Stomach smooth muscle (tissue), 2 donors: ENCODE results near the gene PTPN20.

Experiments
- H3K27ac ChIP-seq: one replicate; pipeline ENCODE4 v1.7.0; 2013; ENCODE audit warnings: mild to moderate bottlenecking, low read length, inconsistent platforms
- H3K27me3 ChIP-seq, 2 donors: one replicate each; pipeline ENCODE4 v1.7.0; 2013; ENCODE audit warnings: low read length in 2 of 2; ENCODE audit not compliant: insufficient read depth in 2 of 2, control insufficient read depth in 1 of 2
- H3K36me3 ChIP-seq, 2 donors: one replicate each; pipeline ENCODE4 v1.7.0; 2013; ENCODE audit warnings: low read length in 2 of 2; ENCODE audit not compliant: control insufficient read depth in 2 of 2, insufficient read depth in 2 of 2
- H3K4me1 ChIP-seq: one replicate; pipeline ENCODE4 v1.7.0; 2013; ENCODE audit warnings: low read length; ENCODE audit not compliant: control insufficient read depth, insufficient read depth
- H3K4me3 ChIP-seq, 2 donors: one replicate each; pipeline ENCODE4 v1.7.0; 2013; ENCODE audit warnings: low read length in 2 of 2
- H3K9ac ChIP-seq, 2 donors: one replicate each; pipeline ENCODE4 v1.7.0; 2013; ENCODE audit warnings: low read length in 2 of 2, mild to moderate bottlenecking in 1 of 2
- H3K9me3 ChIP-seq, 2 donors: one replicate each; pipeline ENCODE4 v1.7.0; 2013; ENCODE audit warnings: low read length in 2 of 2; ENCODE audit not compliant: control insufficient read depth in 2 of 2
- donor health status: healthy.
- donor health status: Pancreatic carcinoma.

PTPN20 gene

GRCh38 chr10:47044741-47045140 lies 133.5 kb downstream of the PTPN20 start:
- Histone ChIP-seq H3K36me3 (no peaks in the 10 kb centered on the region), H3K9me3 (no peaks in the 10 kb centered on the region), H3K27me3 (no peaks in the 10 kb centered on the region), H3K9ac (no peak overlapping the region), H3K4me3 (no peak overlapping the region), H3K4me1 (peaks cover 4% of the 10 kb centered on the region), H3K27ac (no peak overlapping the region)

DNA sequence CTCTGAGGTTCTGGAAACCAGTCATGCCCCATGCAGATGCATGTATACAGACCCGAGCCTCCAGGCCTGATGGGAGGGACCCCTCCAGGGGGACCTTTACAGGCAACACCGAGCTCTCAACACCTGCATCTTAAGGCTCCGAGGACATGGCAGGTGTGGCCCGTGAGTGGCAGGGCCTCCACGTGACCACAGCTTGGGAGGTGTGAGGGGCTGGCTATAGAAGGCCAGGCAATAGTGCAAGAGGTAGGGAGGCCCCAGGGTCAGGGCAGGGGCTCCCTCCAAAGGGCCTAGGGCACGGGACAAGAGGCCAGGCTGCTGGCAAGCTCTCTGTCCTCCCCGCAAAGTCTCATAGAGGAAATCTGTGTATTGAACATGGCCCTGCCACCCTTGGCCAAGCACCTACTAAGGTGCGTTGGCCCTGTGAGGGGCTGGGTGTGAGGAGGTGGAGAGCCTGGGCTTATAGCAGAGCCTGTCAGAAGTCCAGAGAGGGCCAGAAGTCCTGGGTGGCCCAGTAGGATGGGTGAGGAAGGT lies 134.2 kb downstream of the PTPN20 start:
- no peaks in the 10 kb centered on the region for H3K27me3 ChIP-seq
- H3K9me3 ChIP-seq, result no peaks in the 10 kb centered on the region
- no peak overlapping the region for H3K27ac ChIP-seq
- no peak overlapping the region for H3K4me3 ChIP-seq
- H3K4me1 ChIP-seq, result peaks cover 7% of the 10 kb centered on the region
- no peak overlapping the region for H3K9ac ChIP-seq
- no peaks in the 10 kb centered on the region for H3K36me3 ChIP-seq

DNA sequence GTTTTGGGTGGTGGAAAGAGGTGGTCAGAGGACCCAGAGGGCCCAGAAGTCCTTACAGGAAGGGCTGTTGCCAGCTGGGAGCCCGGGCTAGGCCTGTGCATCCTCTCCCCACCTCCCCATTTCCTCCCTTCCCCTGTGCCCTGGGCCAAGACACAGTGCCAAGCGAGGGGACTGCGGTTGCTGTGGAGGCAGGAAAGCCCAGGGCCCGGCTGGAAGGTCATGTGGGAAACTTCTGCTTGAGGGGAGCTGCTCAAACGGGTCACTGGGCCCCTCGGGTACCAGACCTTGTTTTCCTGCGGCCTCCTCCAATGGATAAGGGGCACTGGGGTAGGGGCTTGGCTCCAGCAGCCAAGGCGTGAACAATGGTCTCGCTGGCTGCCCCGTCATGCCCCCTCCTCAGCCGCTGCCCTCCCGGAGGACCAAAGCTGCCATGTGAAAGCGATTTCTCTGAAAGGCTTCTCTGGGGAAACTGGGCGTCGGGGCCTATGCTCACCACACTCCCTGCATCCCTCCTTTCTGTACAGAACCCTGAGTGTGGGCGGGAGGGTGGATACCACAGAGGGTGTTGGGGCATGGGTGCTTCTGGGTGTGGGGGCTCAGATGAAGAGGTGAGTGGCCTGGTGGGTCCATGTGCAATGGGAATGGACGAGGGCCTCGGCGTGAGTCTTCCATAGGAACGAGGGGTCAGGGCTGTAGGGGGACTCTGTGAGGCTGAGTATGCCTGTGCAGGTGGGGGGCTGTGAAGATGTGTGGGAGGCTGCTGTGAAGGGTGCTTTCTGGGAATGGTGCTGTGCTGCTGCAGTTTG lies 135.3 kb downstream of the PTPN20 start:
- no peak overlapping the region for H3K4me3 ChIP-seq
- H3K4me1 ChIP-seq, result peaks cover 7% of the 10 kb centered on the region
- H3K27me3 ChIP-seq, result no peaks in the 10 kb centered on the region
- no peaks in the 10 kb centered on the region for H3K36me3 ChIP-seq
- no peaks in the 10 kb centered on the region for H3K9me3 ChIP-seq
- H3K9ac ChIP-seq, result no peak overlapping the region
- H3K27ac ChIP-seq, result no peak overlapping the region

- Histone ChIP-seq H3K9me3 (no peaks in the 10 kb centered on the region), H3K4me1 (peaks cover 7% of the 10 kb centered on the region), H3K4me3 (no peak overlapping the region), H3K27me3 (no peaks in the 10 kb centered on the region), H3K9ac (no peak overlapping the region), H3K27ac (no peak overlapping the region), H3K36me3 (no peaks in the 10 kb centered on the region)
These were observed 135.9 kb downstream of the PTPN20 start for GRCh38 chr10:47047127-47047504.

DNA sequence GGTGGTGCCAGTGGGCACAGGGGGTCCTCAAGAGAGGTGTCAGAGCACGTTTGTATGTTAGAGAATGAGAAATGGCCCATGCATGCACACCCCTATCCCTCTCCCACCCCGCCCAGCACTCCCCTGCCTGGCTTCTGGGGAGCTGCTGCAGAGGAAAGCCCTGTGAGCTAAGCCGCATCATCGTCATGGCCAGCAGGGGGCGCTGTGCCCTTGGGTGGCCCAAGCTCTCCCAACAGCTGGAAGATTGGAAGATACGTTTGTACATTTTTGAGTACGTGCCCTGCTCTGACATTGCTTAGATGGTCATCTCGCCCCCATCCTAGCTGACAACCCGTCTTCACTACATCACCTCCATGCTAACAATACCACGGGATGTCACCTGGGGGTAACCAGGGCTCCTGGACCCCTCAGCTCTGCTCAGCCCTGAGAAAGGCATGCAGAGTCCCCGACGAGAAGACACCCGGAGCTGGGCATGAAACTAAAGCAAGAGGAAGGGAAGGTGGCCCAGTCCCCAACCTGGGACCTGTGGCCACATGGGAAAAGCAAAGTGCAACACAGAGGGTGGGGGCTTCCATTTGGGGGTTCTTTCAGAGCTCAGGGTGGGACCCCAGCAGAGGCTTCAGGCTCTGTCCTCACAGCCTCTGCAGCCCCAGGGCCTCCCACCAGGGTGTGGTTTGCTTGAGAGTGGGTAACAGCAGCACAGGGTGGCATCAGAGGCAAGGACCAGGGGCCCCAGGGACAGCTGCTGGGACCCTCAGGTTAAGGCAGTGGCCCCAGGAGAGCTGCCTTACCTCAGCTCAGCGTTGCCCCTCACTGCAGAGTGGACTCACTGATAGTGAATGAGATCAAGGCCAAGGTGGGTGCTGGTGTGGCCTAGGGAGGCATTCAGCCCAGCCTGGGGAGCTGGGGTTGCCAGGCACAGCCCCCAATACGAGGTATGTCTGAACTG lies 136.6 kb downstream of the PTPN20 start:
- Histone ChIP-seq H3K27ac (no peak overlapping the region), H3K4me1 (peaks cover 7% of the 10 kb centered on the region), H3K4me3 (no peak overlapping the region), H3K9me3 (no peaks in the 10 kb centered on the region), H3K36me3 (no peaks in the 10 kb centered on the region), H3K27me3 (no peaks in the 10 kb centered on the region), H3K9ac (no peak overlapping the region)

DNA sequence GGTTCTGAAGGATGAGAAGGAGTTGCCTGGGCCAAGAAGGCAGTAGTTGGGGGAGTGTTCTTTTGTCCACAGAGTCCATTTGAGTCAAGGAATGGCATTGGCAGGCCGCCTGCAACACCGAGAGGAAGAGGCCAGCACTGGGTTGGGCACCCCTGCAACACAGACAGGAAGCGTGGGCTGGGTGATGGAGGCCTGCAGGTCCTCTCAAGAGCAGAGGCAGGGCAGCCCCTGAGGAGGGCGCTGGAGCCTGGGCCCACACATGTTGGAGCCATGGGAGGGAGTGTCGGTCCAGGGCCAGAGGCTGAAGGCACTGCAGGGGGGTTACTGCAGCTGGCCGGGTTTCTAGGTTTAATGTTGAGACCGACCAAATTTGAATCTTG lies 137.3 kb downstream of the PTPN20 start:
- Histone ChIP-seq H3K9ac (no peak overlapping the region), H3K36me3 (no peaks in the 10 kb centered on the region), H3K9me3 (no peaks in the 10 kb centered on the region), H3K4me1 (peaks cover 7% of the 10 kb centered on the region), H3K27me3 (no peaks in the 10 kb centered on the region), H3K27ac (no peak overlapping the region), H3K4me3 (no peak overlapping the region)

DNA sequence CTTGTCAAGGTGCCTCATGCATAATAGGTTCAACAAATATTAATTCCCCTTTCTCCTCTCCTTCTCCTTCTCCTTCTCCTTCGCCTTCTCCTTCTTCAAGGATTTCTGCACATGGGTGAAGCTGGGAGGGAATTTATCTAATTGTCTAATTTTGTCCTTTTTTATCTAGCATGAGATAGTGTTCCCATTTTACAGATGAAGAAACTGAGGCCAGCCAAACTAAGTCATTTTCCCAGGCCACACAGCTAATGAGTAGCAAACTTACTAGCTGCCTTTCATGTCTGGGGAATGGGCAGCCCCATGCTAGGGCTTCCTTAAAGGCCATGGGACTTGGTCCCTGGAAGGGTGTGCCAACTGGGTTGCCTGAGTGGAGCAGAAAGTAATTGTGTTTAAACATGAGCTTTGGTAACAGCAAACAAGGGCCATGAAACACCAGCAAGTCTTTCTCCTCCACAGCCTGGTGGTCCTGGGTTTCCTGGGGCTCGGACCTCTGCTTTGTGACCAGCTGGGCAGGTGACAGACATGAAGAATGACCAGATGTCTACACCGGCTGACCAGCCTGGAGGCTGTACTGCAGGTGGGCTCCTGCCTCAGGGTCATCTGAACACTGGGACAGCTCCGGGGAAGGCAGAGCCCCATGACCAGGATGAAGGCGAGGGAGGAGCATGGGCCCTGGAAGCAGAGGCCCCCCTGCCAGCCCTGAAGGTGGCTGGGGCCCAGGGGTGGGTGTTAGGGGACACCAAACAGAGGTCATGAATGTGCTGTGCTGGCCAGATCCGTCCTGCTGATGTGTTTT lies 138.0 kb downstream of the PTPN20 start:
- H3K9ac ChIP-seq, result no peak overlapping the region
- no peaks in the 10 kb centered on the region for H3K36me3 ChIP-seq
- H3K9me3 ChIP-seq, result no peaks in the 10 kb centered on the region
- H3K4me1 ChIP-seq, result peaks cover 7% of the 10 kb centered on the region
- H3K27ac ChIP-seq, result no peak overlapping the region
- no peak overlapping the region for H3K4me3 ChIP-seq
- H3K27me3 ChIP-seq, result no peaks in the 10 kb centered on the region

DNA sequence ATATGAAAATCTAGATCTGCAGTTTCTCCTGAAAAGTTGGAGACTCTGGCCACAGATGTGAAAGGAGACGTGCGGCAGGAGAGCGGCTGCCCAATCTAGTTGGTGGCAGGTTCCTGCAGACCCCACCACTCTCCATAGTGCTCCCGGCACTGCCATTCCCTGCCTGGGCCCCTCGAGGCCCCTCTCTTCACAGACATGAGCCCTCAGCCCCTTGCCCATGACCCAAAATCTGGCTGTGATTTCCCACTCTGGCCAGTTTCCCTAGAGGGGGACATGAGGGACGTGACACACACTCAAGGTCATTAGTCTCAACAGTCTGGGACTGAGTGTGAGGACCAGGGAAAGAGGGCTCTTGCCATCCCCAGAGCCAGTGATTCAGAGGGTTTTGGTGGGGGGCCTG lies 138.7 kb downstream of the PTPN20 start:
- no peak overlapping the region for H3K27ac ChIP-seq
- no peak overlapping the region for H3K4me3 ChIP-seq
- peaks cover 7% of the 10 kb centered on the region for H3K4me1 ChIP-seq
- no peaks in the 10 kb centered on the region for H3K36me3 ChIP-seq
- no peaks in the 10 kb centered on the region for H3K9me3 ChIP-seq
- no peak overlapping the region for H3K9ac ChIP-seq
- no peaks in the 10 kb centered on the region for H3K27me3 ChIP-seq

- Histone ChIP-seq H3K4me1 (peaks cover 7% of the 10 kb centered on the region), H3K27ac (no peak overlapping the region), H3K9me3 (no peaks in the 10 kb centered on the region), H3K36me3 (no peaks in the 10 kb centered on the region), H3K27me3 (no peaks in the 10 kb centered on the region), H3K9ac (no peak overlapping the region), H3K4me3 (no peak overlapping the region)
These were observed 139.6 kb downstream of the PTPN20 start for GRCh38 chr10:47050618-47051455.
